PFSK-1 (cell line): Measurements from ENCODE around the gene ANKK1.

Experiments
- FOXP2 ChIP-seq: optimal IDR thresholded peaks from 2 replicates; pipeline ENCODE3; 2011; ENCODE audit warnings: borderline replicate concordance, control low read depth, inconsistent platforms; ENCODE audit not compliant: insufficient read depth; ENCODE audit errors: extremely low read length, extremely low read depth
- POLR2AphosphoS5 ChIP-seq: IDR thresholded peaks from 2 replicates; pipeline ENCODE4 v1.6.1; 2012; ENCODE audit warnings: low read depth, mild to moderate bottlenecking, control low read depth, low read length, moderate library complexity
- REST ChIP-seq, 2 experiments: IDR thresholded peaks; 2 replicates each; pipeline versions ENCODE4 v1.6.1 to v1.8.0; 2011 to 2012; ENCODE audit warnings: low read depth in 2 of 2, low read length in 2 of 2, control low read depth in 1 of 2, inconsistent platforms in 1 of 2, mild to moderate bottlenecking in 1 of 2, moderate library complexity in 1 of 2; ENCODE audit not compliant: insufficient read depth in 1 of 2
- SIN3A ChIP-seq: IDR thresholded peaks from 2 replicates; pipeline ENCODE4 v1.6.1; 2012; ENCODE audit warnings: mild to moderate bottlenecking, low read length, moderate library complexity, borderline replicate concordance; ENCODE audit not compliant: insufficient read depth
- TAF1 ChIP-seq: IDR thresholded peaks from 2 replicates; pipeline ENCODE4 v1.6.1; 2012; ENCODE audit warnings: low read length, control low read depth, borderline replicate concordance; ENCODE audit not compliant: insufficient read depth

Gene ANKK1

GRCh38 chr11:113385749-113386148, 1.8 kb upstream of the ANKK1 start:
- TF ChIP-seq FOXP2 = no peak
- no peak for TF ChIP-seq REST (IDR thresholded peaks at IDR 0.05; ENCODE audit: insufficient read depth in 1 of 2, low read depth in 2 of 2, low read length in 2 of 2)
- TF ChIP-seq SIN3A = no peak
- no peak for TF ChIP-seq TAF1
- TF ChIP-seq POLR2AphosphoS5 = no peak

- TF ChIP-seq REST (IDR thresholded peaks at IDR 0.05; ENCODE audit: insufficient read depth in 1 of 2, low read depth in 2 of 2, low read length in 2 of 2) = no peak
- TF ChIP-seq FOXP2 = no peak
- TF ChIP-seq POLR2AphosphoS5 = no peak
- no peak for TF ChIP-seq TAF1
- no peak for TF ChIP-seq SIN3A
Observed at GRCh38 chr11:113386866-113387265, 713 bp upstream of the ANKK1 start.

GRCh38 chr11:113389272-113389671, 1.7 kb downstream of the ANKK1 start:
- TF ChIP-seq REST (IDR thresholded peaks at IDR 0.05; ENCODE audit: insufficient read depth in 1 of 2, low read depth in 2 of 2, low read length in 2 of 2) = no peak

- TF ChIP-seq FOXP2 (no peak), TAF1 (no peak)
Observed at GRCh38 chr11:113392236-113392921, 4.8 kb downstream of the ANKK1 start.

- no peak for TF ChIP-seq FOXP2
- TF ChIP-seq POLR2AphosphoS5 = no peak
- no peak for TF ChIP-seq TAF1
- no peak for TF ChIP-seq REST (IDR thresholded peaks at IDR 0.05; ENCODE audit: insufficient read depth in 1 of 2, low read depth in 2 of 2, low read length in 2 of 2)
- TF ChIP-seq SIN3A = no peak
Observed at GRCh38 chr11:113393501-113393985, 6.0 kb downstream of the ANKK1 start.
